ENCODE measurements around the gene SESTD1. TPM values are rescaled to one million over a fixed set of nuclear protein-coding genes. Genes with fewer than 3 reads are reported as not detected.

The SESTD1 gene
- total and polyA plus RNA-seq, 2 of the 4 experiments (the other 2 are of a cell fraction): 8.4 to 12.7 TPM

GRCh38 chr2:179140571-179140970, 124.1 kb downstream of the SESTD1 start:
- Histone ChIP-seq H4K8ac (ENCODE audit: low read depth in 2 of 2, low read length in 2 of 2) (no peak overlapping the region), H3K14ac (replicated peaks; ENCODE audit: low read depth, low read length) (no peak overlapping the region), H3K27me3 (ENCODE audit: control insufficient read depth, insufficient read depth, low read length) (no peaks in the 10 kb centered on the region), H3K36me3 (ENCODE audit: control insufficient read depth, insufficient read depth, low read length) (peaks cover 11% of the 10 kb centered on the region), H2AK9ac (replicated peaks; ENCODE audit: low read depth, low read length, poor library complexity) (no peak overlapping the region), H3K27ac (ENCODE audit: insufficient read depth, low read length) (no peak overlapping the region), H3K4me1 (ENCODE audit: control insufficient read depth, insufficient read depth, low read length) (no peaks in the 10 kb centered on the region), H2AFZ (replicated peaks; ENCODE audit: low read length, poor library complexity) (no peak overlapping the region), H3K4me3 (ENCODE audit: insufficient read depth, low read depth, low read length) (no peak overlapping the region), H3K9ac (ENCODE audit: low read depth, low read length) (no peak overlapping the region), H3K23ac (ENCODE audit: low read depth, low read length) (no peak overlapping the region), H3K9me1 (ENCODE audit: insufficient read depth, low read length) (no peaks in the 10 kb centered on the region), H3K56ac (ENCODE audit: extremely low read depth, insufficient read depth, low read length) (no peak overlapping the region), H4K20me1 (ENCODE audit: insufficient read depth, low read length) (no peaks in the 10 kb centered on the region; the same call in 1 of the 2 replicates), H4K91ac (ENCODE audit: insufficient read depth, low read depth, low read length) (no peak overlapping the region), H3K79me1 (ENCODE audit: low read depth in 1 of 2, low read length in 2 of 2) (no peaks in the 10 kb centered on the region; a peak in 1 of 4 replicates), H3K9me3 (ENCODE audit: control insufficient read depth, insufficient read depth, low read length) (no peaks in the 10 kb centered on the region), H3K18ac (ENCODE audit: low read depth, low read length) (no peak overlapping the region), H4K5ac (ENCODE audit: low read depth, low read length) (no peak overlapping the region), H2BK120ac (ENCODE audit: low read depth, low read length) (no peak overlapping the region), H2BK5ac (ENCODE audit: low read depth, low read length, poor library complexity, severe bottlenecking) (no peak overlapping the region), H2AK5ac (ENCODE audit: low read depth, low read length) (no peak overlapping the region), H2BK15ac (ENCODE audit: low read depth, low read length) (no peak overlapping the region), H2BK20ac (ENCODE audit: low read depth, low read length) (no peak overlapping the region), H3K4ac (ENCODE audit: low read depth, low read length) (no peak overlapping the region), H3K4me2 (ENCODE audit: low read depth, low read length) (no peak overlapping the region)
- intact Hi-C loops (cut with micrococcal nuclease) (no loop called here), in situ Hi-C loops (cut with MboI; ENCODE audit: low sequenced_read_pairs) (no loop called here), dilution Hi-C loops (cut with HindIII; ENCODE audit: low sequenced_read_pairs, unreplicated experiment) (no loop called here)
- no TSS peak for BruUV-seq (replicated peaks)
- WGBS, 2 experiments (ENCODE audit: extremely low coverage in 2 of 2, insufficient read length in 1 of 2): 100% methylated on average over 2 of the region's 4 CpGs; no CpG with 5 or more reads in 1 of the 2 experiments
- ChIA-PET CTCF (no interaction called here), POLR2A (ENCODE audit: unreplicated experiment) (no interaction called here)
- no peak for DNase-seq
- ATAC-seq (ENCODE audit: low read depth): no peak
- TF ChIP-seq SMC3 (IDR thresholded peaks at IDR 0.05; ENCODE audit: low read depth, low read length) (no peak), MXI1 (IDR thresholded peaks at IDR 0.05; ENCODE audit: borderline replicate concordance, low read depth, low read length) (no peak), MAFK (IDR thresholded peaks at IDR 0.05; ENCODE audit: low read depth, low read length) (no peak), RAD21 (IDR thresholded peaks at IDR 0.05; ENCODE audit: low read length) (no peak), MAZ (IDR thresholded peaks at IDR 0.05; ENCODE audit: borderline replicate concordance, low read depth, low read length) (no peak), NFE2L2 (IDR thresholded peaks at IDR 0.05; ENCODE audit: low read depth, low read length) (no peak), FOS (IDR thresholded peaks at IDR 0.05; ENCODE audit: low read depth, low read length) (no peak), CTCF (conservative IDR thresholded peaks at IDR 0.05; ENCODE audit: low read depth, low read length) (no peak), CHD1 (IDR thresholded peaks at IDR 0.05; ENCODE audit: low read depth, low read length) (no peak), USF2 (IDR thresholded peaks at IDR 0.05; ENCODE audit: low read depth, low read length) (no peak), POLR2A (IDR thresholded peaks at IDR 0.05; ENCODE audit: low read depth, low read length) (no peak), RCOR1 (IDR thresholded peaks at IDR 0.05; ENCODE audit: insufficient replicate concordance, low read length) (no peak), BHLHE40 (IDR thresholded peaks at IDR 0.05; ENCODE audit: low read depth, low read length) (no peak), ELK1 (IDR thresholded peaks at IDR 0.05; ENCODE audit: borderline replicate concordance, low read depth, low read length) (no peak), CEBPB (IDR thresholded peaks at IDR 0.05; ENCODE audit: low read depth, low read length) (no peak), RFX5 (IDR thresholded peaks at IDR 0.05; ENCODE audit: low read depth, low read length) (no peak)
